ENCODE results near the gene RAPH1. TPM values are rescaled to one million over a fixed set of nuclear protein-coding genes. Genes with fewer than 3 reads are reported as not detected.

The RAPH1 gene
- 3.3 and 5.6 TPM in 2 replicates for polyA plus RNA-seq (2011; rRNA removed)
- 10.7 and 16.0 TPM in 2 replicates for polyA minus RNA-seq (2011; rRNA and poly(A)+ RNA removed)

GRCh38 chr2:203535078-203535783 is at the start of gene RAPH1:
RAPH1 (minus strand) TSS chr2:203535301; CDS start chr2:203495353, 39,948 bp downstream.
- H3K27me3 ChIP-seq (ENCODE audit: control insufficient read depth, insufficient read depth, low read length) = no peaks in the 10 kb centered on the region
- H3K4me3 ChIP-seq (ENCODE audit: low read depth, low read length) = peak within 1 kb of the TSS; percentile 99
- peak; percentile 35 for DNase-seq (ENCODE audit: low read depth)
- ChIA-PET POLR2A (no interaction called here), CTCF (interaction anchor here (1.0 to 1.4 kb wide), 2 partner anchors 49 to 280 kb away, joined by 4 read pairs; no protein-coding TSS in a partner anchor)
- H3K36me3 ChIP-seq (ENCODE audit: control insufficient read depth, insufficient read depth, low read length) = no peaks in the 10 kb centered on the region
- TF ChIP-seq, protein P1, sequence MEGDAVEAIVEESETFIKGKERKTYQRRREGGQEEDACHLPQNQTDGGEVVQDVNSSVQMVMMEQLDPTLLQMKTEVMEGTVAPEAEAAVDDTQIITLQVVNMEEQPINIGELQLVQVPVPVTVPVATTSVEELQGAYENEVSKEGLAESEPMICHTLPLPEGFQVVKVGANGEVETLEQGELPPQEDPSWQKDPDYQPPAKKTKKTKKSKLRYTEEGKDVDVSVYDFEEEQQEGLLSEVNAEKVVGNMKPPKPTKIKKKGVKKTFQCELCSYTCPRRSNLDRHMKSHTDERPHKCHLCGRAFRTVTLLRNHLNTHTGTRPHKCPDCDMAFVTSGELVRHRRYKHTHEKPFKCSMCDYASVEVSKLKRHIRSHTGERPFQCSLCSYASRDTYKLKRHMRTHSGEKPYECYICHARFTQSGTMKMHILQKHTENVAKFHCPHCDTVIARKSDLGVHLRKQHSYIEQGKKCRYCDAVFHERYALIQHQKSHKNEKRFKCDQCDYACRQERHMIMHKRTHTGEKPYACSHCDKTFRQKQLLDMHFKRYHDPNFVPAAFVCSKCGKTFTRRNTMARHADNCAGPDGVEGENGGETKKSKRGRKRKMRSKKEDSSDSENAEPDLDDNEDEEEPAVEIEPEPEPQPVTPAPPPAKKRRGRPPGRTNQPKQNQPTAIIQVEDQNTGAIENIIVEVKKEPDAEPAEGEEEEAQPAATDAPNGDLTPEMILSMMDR (IDR thresholded peaks at IDR 0.05; ENCODE audit: insufficient read depth, low read depth, low read length) = no peak

DNA sequence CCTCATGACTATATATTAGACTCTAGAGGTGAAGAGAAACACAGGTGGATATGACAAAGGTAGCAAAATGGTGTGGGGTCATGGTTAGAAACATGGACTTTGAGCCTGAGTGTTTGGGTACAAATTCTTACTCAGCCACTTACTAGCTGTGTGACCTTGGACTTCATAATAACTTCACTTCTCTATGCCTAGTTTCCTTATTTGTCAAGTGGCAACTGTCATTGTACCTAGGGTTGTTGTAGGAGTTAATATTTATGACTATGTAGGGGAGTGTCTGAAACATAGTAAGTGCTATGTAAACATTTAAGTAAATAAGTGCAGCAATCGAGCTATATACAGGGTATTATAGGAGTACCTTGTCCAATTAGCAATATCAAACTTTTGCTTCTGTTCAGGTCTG is 49.7 kb upstream of the RAPH1 start:
- TF ChIP-seq, protein P1 (IDR thresholded peaks at IDR 0.05; ENCODE audit: insufficient read depth, low read depth, low read length) = no peak
- H3K27me3 ChIP-seq (ENCODE audit: control insufficient read depth, insufficient read depth, low read length) = no peaks in the 10 kb centered on the region
- H3K4me3 ChIP-seq (ENCODE audit: low read depth, low read length) = no peak overlapping the region
- H3K36me3 ChIP-seq (ENCODE audit: control insufficient read depth, insufficient read depth, low read length) = no peaks in the 10 kb centered on the region
- CTCF ChIA-PET = interaction anchor here (2.0 kb wide), 1 partner anchor 49 kb away, joined by 4 read pairs; the partner anchor contains the start of gene RAPH1
- POLR2A ChIA-PET = no interaction called here
- no peak for DNase-seq (ENCODE audit: low read depth)

DNA sequence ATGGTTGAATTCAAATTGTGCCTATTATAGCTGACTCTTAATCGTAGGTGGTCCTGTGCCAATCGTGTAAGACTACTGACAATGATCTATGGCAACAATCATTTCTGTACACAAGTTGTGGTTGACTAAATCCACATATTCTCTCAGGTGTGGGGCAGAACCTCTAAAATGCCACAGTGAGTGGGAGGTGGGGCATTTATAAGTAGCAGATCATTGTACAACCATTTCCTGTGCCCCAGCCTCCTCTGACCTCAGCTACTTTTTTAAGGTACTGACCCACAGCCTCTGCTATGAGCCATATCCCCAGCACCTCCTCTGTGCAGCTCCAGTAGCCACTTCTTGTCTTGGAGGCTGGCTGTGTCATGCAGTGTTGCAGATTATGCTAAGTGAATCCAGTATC is 48.6 kb upstream of the RAPH1 start:
- H3K36me3 ChIP-seq (ENCODE audit: control insufficient read depth, insufficient read depth, low read length) = no peaks in the 10 kb centered on the region
- H3K27me3 ChIP-seq (ENCODE audit: control insufficient read depth, insufficient read depth, low read length) = no peaks in the 10 kb centered on the region
- H3K4me3 ChIP-seq (ENCODE audit: low read depth, low read length) = no peak overlapping the region
- CTCF ChIA-PET = interaction anchor here (0.6 to 2.0 kb wide), 6 partner anchors 9 to 296 kb away, joined by 3 to 4 read pairs (median 3); partner anchors contain the start of gene RAPH1
- DNase-seq (ENCODE audit: low read depth) = peak; percentile 52
- POLR2A ChIA-PET = interaction anchor here (0.5 to 0.6 kb wide), 2 partner anchors 17 to 108 kb away, joined by 3 to 4 read pairs; no protein-coding TSS in a partner anchor
- TF ChIP-seq, protein P1 (IDR thresholded peaks at IDR 0.05; ENCODE audit: insufficient read depth, low read depth, low read length) = no peak

DNA sequence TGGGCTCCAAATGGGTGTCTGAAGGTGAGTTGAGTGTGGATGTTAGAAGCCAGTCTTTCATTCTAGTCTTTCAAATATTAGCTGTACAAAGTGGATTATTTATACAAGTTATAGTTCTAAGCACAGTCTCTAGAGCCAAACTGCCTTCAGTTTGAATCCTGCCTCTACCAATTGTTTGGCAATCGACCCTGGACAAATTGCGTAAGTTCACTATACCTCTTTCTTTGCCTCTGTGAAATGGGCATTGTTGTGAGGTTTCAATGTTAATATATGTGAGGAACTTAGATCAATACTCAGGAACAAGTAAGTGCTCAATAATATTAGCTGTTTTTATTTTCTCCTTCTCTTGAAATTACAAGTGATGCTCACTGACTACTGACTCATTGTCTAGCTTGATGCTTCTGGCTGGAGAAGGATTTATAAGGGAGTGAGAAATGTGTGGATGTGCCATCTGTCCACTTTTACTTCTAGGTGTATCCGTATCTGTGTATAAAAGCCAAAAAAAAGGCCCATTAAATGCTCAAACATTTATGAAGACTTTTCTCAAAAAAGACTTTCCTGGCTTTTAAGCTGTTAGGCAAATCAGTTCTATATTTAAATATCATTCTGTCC is 48.1 kb upstream of the RAPH1 start:
- H3K4me3 ChIP-seq (ENCODE audit: low read depth, low read length) = no peak overlapping the region
- ChIA-PET CTCF (interaction anchor here (0.7 to 2.0 kb wide), 6 partner anchors 8 to 231 kb away, joined by 3 to 4 read pairs (median 3); partner anchors contain the start of gene RAPH1), POLR2A (interaction anchor here (0.5 to 0.6 kb wide), 2 partner anchors 17 to 108 kb away, joined by 3 to 4 read pairs; no protein-coding TSS in a partner anchor)
- TF ChIP-seq, protein P1 (IDR thresholded peaks at IDR 0.05; ENCODE audit: insufficient read depth, low read depth, low read length) = no peak
- no peaks in the 10 kb centered on the region for H3K27me3 ChIP-seq (ENCODE audit: control insufficient read depth, insufficient read depth, low read length)
- DNase-seq (ENCODE audit: low read depth) = no peak
- H3K36me3 ChIP-seq (ENCODE audit: control insufficient read depth, insufficient read depth, low read length) = no peaks in the 10 kb centered on the region

DNA sequence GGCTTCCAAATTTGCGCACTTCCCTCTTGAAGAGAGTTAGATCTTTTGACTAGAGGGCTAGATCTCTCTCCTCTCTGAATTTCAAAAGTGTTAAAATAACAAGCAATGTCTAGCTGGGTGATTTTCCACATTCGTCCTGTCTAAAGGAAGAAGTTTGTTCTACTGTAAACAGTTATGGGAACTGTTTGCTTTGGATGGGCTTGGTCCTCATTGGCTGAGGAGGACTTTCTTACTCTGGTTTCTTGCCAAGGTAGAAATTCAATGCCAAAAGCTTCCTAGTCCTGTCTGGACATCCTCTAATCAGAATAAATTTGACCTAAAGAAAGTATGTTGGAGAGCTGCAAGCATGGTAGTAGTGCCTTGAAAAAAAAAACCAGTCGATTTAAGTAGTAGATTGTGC is 47.4 kb upstream of the RAPH1 start:
- POLR2A ChIA-PET = no interaction called here
- Histone ChIP-seq H3K27me3 (ENCODE audit: control insufficient read depth, insufficient read depth, low read length) (no peaks in the 10 kb centered on the region), H3K36me3 (ENCODE audit: control insufficient read depth, insufficient read depth, low read length) (no peaks in the 10 kb centered on the region), H3K4me3 (ENCODE audit: low read depth, low read length) (no peak overlapping the region)
- TF ChIP-seq, protein P1 (IDR thresholded peaks at IDR 0.05; ENCODE audit: insufficient read depth, low read depth, low read length) = no peak
- no peak for DNase-seq (ENCODE audit: low read depth)
- CTCF ChIA-PET = interaction anchor here (1.1 to 1.7 kb wide), 2 partner anchors 45 to 232 kb away, joined by 3 to 4 read pairs; no protein-coding TSS in a partner anchor

Measured in BJ (cell line).